Stimulated activated naive CD8-positive, alpha-beta T cell treated with anti-CD3 and anti-CD28 coated beads, Interleukin-15, Interleukin-2, amounts not matched to agents 100 ng/mL and 50 ng/mL, for 24 hours (primary cell): ENCODE data around the gene NDST4.

Experiments used
- H3K27ac Mint-ChIP-seq: one replicate; pipeline ENCODE4 v1.8.0; 2021; ENCODE audit warnings: mild to moderate bottlenecking, mixed read lengths
- H3K27me3 Mint-ChIP-seq: one replicate; pipeline ENCODE4 v1.8.0; 2021; ENCODE audit warnings: mixed read lengths
- H3K36me3 Mint-ChIP-seq: one replicate; pipeline ENCODE4 v1.8.0; 2021; ENCODE audit warnings: low read depth, mixed read lengths
- H3K4me1 Mint-ChIP-seq: one replicate; pipeline ENCODE4 v1.8.0; 2021; ENCODE audit warnings: low read depth, mixed read lengths
- H3K4me3 Mint-ChIP-seq: one replicate; pipeline ENCODE4 v1.8.0; 2021; ENCODE audit warnings: mild to moderate bottlenecking, mixed read lengths
- H3K9me3 Mint-ChIP-seq: one replicate; pipeline ENCODE4 v1.8.0; 2021; ENCODE audit warnings: mixed read lengths

The NDST4 gene

DNA sequence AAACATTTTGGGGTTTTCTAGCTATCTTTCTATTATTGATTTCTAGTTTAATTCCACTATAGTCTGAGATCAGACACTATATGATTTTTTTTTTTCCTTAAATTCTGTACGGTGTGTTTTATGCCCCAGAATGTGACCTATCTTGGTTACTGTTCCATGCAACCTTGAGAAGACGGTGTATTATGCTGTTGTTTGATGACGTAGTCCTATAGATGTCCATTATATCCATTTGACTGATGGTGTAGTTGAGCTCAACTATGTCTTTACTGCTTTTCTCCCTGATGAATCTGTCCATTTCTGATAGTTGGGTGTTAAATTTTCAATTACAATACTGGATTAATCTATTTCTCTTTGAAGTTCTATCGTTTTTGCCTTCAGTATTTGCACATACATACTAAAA lies 212.5 kb downstream of the NDST4 start:
- Mint-ChIP-seq H3K4me3 (no peak overlapping the region), H3K36me3 (no peaks in the 10 kb centered on the region), H3K27me3 (no peaks in the 10 kb centered on the region), H3K27ac (no peak overlapping the region), H3K4me1 (no peaks in the 10 kb centered on the region), H3K9me3 (no peaks in the 10 kb centered on the region)

DNA sequence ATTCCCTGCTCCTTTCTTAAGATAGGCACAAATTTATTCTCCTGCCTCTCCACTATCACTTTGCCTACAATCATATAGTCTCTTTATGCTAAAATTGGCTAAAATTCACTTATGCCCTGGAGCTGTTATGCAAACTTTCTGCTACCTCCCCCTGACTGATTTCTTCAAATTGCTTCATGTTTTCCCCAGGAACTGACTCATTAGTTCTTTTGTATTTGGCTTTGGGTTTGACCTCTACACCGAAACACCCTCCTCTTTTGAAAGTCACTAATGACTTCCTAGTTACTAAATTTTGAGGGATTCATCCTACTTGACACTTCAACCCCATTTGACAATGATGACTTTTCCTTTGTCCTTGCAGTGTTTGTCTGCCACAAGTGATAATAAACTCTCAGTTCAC lies 222.6 kb downstream of the NDST4 start:
- Mint-ChIP-seq H3K4me3 (no peak overlapping the region), H3K27ac (no peak overlapping the region)

DNA sequence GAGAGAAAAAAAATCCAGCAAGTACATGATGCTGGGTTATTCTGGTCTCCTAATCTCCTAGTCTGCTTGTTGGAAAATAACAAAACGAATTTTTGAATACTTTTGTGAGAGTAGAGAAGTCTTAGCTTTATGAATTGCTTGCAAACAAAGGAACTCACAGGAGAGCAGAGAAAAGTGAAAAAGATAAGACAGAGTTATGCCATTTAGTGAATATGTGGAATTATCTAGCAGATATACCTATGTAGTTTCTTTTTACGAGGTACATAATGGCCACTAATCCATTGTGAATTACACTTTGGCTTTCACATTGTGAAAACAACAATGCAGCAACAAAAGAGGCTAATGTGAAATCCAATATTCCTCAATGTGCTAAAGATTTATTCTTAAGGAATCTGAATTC lies 226.7 kb downstream of the NDST4 start:
- Mint-ChIP-seq H3K36me3 (no peaks in the 10 kb centered on the region), H3K4me3 (no peak overlapping the region), H3K27ac (no peak overlapping the region), H3K9me3 (no peaks in the 10 kb centered on the region), H3K27me3 (no peaks in the 10 kb centered on the region), H3K4me1 (no peaks in the 10 kb centered on the region)

More for the DNA sequence above, 222.6 kb downstream of the NDST4 start:
- H3K9me3 Mint-ChIP-seq: no peaks in the 10 kb centered on the region
- no peaks in the 10 kb centered on the region for H3K36me3 Mint-ChIP-seq
- no peaks in the 10 kb centered on the region for H3K4me1 Mint-ChIP-seq
- no peaks in the 10 kb centered on the region for H3K27me3 Mint-ChIP-seq

DNA sequence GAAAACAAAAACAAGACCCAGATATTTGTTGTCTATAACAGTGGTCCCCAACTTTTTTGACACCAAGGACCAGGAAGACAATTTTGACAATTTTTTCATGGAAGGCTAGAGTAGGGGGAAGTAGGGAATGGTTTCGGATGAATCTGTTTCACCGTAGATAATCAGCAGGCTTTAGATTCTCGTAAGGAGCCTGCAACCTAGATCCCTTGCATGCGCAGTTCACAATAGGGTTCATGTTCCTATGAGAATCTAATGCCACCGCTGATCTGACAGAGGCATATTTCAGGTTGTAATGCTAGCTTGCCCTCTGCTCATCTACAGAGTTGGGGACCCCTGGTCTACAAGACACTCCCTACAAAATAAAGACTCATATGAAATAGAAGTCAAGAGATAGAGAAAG lies 229.8 kb downstream of the NDST4 start:
- Mint-ChIP-seq H3K36me3 (no peaks in the 10 kb centered on the region), H3K27me3 (no peaks in the 10 kb centered on the region), H3K4me1 (no peaks in the 10 kb centered on the region), H3K9me3 (no peaks in the 10 kb centered on the region), H3K27ac (no peak overlapping the region), H3K4me3 (no peak overlapping the region)

DNA sequence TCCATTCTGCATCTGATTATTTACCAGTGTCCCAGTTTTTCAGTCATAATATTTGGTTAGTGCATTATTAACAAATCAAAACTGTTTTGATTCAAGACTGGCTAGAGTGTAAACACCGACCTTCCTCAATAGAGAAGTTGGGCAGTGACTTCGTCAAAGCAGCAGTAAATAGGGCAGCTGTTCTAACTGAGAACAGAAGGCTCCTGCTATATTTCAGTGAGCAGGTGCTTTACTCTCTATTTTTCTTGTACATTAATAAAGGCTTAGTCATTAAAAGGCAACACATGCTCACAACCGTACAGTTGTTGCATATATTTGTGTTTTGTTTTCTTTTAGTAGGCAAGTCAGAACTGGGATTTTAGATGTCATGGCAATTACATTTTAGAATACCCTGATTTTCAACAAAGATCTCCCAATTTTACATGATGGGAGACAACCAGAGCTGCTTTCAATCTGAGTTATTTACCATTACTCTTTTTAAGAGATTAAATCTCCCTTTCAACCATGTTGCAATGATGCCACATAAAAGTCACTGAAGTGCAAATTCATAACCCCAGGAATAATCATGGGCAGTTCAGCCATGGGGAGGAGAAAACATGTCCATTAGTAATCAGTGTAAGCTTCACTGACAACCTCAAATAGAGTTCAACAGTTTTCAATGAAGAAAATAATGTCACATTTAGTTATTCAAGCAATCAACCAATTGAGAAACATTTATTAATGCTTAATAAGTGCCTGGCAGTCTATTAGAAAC lies 233.3 kb downstream of the NDST4 start:
- no peaks in the 10 kb centered on the region for H3K27me3 Mint-ChIP-seq
- no peak overlapping the region for H3K27ac Mint-ChIP-seq
- H3K4me1 Mint-ChIP-seq: no peaks in the 10 kb centered on the region
- no peaks in the 10 kb centered on the region for H3K9me3 Mint-ChIP-seq
- no peaks in the 10 kb centered on the region for H3K36me3 Mint-ChIP-seq
- no peak overlapping the region for H3K4me3 Mint-ChIP-seq

DNA sequence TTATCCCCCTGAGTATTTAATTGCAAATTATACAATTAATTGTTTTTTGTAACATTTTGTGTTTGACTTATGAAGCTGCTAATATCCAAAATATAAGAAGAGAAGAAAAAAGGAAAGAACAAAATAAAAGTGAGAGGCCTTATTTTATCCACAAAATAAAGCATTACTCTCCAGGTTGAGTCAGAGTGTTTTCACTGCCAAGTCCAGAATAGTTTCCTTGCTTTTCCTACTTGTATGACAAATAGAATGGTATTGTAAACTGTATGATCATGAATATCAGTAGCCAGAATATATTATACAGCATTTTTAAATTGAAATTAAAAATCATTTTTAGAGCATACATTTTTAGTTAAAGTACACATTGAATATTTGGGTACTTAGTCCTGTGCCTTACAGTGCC lies 237.8 kb downstream of the NDST4 start:
- H3K9me3 Mint-ChIP-seq: no peaks in the 10 kb centered on the region
- H3K27me3 Mint-ChIP-seq: no peaks in the 10 kb centered on the region
- no peaks in the 10 kb centered on the region for H3K36me3 Mint-ChIP-seq
- H3K4me3 Mint-ChIP-seq: no peak overlapping the region
- H3K4me1 Mint-ChIP-seq: no peaks in the 10 kb centered on the region
- H3K27ac Mint-ChIP-seq: no peak overlapping the region

DNA sequence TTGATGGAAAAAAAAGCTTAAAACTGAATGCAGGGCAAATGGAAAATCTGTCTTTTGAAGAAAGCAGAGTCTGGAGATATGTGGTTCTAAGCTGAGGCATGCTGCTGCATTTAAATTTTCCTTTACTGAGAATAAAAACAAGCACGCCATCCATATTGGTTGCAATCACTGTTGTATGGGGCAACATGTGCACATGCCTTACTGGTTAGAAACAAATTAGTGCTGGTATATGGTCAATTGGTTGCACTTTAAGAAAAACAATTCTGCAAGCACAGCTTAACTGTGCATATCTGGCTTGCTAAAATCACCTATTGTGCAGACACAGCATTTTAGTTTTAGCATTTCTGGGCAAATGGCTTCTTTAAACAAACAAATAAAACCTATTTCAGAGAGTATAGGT lies 239.1 kb downstream of the NDST4 start:
- no peak overlapping the region for H3K27ac Mint-ChIP-seq
- H3K4me3 Mint-ChIP-seq: no peak overlapping the region
- no peaks in the 10 kb centered on the region for H3K9me3 Mint-ChIP-seq
- H3K4me1 Mint-ChIP-seq: no peaks in the 10 kb centered on the region
- no peaks in the 10 kb centered on the region for H3K36me3 Mint-ChIP-seq
- H3K27me3 Mint-ChIP-seq: no peaks in the 10 kb centered on the region

DNA sequence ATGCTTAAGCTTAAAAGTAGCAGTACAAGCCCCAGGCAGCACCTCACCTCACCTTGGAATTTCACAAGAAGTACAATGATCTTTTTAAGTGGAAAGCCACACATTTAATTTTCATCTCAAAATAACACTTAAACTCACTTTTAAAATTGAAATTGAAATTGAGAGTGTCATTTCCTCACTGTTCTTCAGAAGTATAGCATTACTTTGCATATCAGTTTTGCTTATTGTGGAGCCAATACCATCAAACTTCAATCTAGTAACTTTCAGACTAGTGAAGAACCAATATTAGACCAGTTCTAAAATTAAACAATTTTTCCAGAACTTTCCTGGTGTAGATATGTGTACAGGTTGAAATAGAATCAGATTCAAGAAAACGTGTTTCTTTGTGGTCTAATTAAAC lies 242.4 kb downstream of the NDST4 start:
- H3K4me3 Mint-ChIP-seq: no peak overlapping the region
- no peaks in the 10 kb centered on the region for H3K36me3 Mint-ChIP-seq
- H3K9me3 Mint-ChIP-seq: no peaks in the 10 kb centered on the region
- H3K27me3 Mint-ChIP-seq: no peaks in the 10 kb centered on the region
- no peak overlapping the region for H3K27ac Mint-ChIP-seq
- no peaks in the 10 kb centered on the region for H3K4me1 Mint-ChIP-seq

DNA sequence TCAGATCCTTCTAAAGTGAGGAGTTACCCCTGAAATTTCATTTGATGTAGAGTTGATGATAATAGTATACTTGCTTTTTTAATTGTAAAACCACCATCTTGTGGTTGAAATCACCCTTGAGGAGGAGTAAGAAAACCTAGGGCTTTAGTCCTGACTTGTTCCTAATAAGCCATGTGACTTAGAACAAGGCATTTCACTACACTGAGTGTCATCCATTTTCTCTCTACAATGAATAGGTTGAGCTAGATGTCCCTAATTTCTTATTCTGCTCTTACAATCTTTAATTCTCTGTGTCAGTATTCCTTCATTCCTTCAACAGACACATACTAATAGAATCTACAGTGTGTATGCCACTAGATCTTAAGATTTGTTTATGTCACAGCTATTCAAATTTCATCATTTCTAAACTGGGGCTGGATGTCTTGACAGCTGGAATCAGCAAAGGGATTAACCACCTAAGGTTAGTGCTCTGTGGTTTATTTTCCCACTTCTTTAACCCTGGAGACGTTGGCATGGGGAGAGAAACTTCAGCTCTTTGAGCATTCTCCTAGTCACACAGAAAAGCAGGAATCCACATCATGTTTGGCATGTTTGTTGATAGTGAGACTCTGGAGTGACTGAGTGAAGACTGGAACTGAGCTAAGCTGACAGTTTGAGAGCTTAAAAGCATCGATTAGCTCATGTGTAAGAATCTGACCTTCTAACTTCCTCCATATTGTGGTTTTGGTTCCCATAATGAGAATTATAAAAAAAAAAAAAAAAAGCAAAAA lies 246.3 kb downstream of the NDST4 start:
- H3K36me3 Mint-ChIP-seq: no peaks in the 10 kb centered on the region
- H3K4me3 Mint-ChIP-seq: no peak overlapping the region
- no peak overlapping the region for H3K27ac Mint-ChIP-seq
- no peaks in the 10 kb centered on the region for H3K4me1 Mint-ChIP-seq
- H3K9me3 Mint-ChIP-seq: no peaks in the 10 kb centered on the region
- no peaks in the 10 kb centered on the region for H3K27me3 Mint-ChIP-seq

DNA sequence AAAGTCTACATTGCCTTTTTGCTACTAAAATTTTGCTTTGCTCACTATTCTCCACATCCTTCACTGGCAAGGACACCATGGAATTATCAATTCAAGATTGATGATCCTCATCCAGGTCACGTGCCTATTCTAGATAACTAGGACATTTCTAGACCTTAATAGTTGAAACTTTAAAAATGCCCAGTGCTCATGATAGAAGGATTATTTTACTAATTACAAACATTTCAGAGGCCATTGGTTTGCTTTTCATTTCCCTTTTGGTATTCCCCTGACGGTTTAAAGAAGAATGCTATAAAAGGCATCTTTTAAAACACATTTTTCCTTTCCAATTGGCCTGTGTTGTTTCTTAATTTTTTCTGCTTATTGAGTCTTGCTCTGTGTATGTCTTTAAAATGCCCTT lies 249.4 kb downstream of the NDST4 start:
- no peaks in the 10 kb centered on the region for H3K36me3 Mint-ChIP-seq
- no peaks in the 10 kb centered on the region for H3K27me3 Mint-ChIP-seq

DNA sequence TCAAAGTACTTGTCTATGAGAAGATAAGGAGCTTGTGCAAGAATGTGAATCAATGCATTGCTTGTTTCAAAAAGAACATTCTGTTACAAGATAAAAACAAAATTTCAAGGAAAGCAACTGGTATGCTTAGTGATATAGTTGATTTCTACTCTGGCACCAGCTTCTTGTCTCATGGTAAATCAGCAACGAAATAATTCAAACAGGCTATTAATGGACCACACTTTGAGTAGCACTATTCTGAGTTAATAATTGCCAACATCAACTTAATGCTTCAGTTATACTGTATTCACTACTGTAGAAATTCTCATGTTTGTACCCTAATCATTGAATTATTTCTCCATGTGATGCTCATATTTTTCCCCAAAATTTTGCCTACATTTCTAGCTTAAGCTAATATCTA lies 252.6 kb downstream of the NDST4 start:
- no peaks in the 10 kb centered on the region for H3K36me3 Mint-ChIP-seq
- H3K9me3 Mint-ChIP-seq: no peaks in the 10 kb centered on the region
- no peaks in the 10 kb centered on the region for H3K4me1 Mint-ChIP-seq
- H3K27ac Mint-ChIP-seq: no peak overlapping the region
- no peak overlapping the region for H3K4me3 Mint-ChIP-seq
- no peaks in the 10 kb centered on the region for H3K27me3 Mint-ChIP-seq

More for the DNA sequence above, 249.4 kb downstream of the NDST4 start:
- H3K4me3 Mint-ChIP-seq: no peak overlapping the region
- no peaks in the 10 kb centered on the region for H3K4me1 Mint-ChIP-seq
- H3K9me3 Mint-ChIP-seq: no peaks in the 10 kb centered on the region
- no peak overlapping the region for H3K27ac Mint-ChIP-seq

DNA sequence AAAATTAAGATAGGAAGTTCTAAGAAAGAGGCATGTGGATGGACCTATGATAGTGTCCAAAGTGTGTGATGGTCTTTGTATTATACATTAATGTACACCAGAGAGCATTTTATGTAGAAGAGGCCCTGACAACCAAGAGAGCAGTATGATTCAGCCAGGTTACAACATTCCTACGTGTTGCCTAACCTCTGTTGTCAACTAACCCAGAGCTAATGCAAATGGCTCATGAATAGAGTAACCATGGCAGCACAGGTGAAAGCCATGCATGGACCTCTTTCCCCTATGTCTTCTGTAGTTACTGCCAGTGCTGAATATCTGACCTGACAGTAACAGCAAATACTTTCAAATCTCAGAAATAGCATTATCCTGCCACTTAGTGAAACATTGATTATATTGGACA lies 255.6 kb downstream of the NDST4 start:
- no peaks in the 10 kb centered on the region for H3K27me3 Mint-ChIP-seq
- no peaks in the 10 kb centered on the region for H3K9me3 Mint-ChIP-seq
- H3K4me3 Mint-ChIP-seq: no peak overlapping the region
- no peak overlapping the region for H3K27ac Mint-ChIP-seq
- no peaks in the 10 kb centered on the region for H3K36me3 Mint-ChIP-seq
- H3K4me1 Mint-ChIP-seq: no peaks in the 10 kb centered on the region

DNA sequence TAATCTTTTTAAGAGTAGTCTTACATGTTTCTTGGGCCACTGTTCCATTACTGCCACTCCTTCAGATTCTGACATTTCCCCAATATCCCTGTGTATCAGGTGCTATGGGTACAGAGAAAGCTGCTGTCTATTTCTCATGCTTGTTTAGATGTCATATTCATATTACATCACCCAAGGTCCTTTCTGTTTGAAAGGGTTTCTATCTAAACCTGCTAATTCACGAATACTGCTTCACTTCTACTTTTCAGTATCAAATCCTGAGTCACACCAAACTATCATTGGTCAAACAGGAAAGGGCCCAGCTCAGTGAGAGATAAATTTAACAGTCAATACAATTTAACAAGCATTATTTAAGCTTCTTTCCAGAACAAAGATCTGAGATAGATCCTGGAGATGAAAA lies 273.4 kb downstream of the NDST4 start:
- Mint-ChIP-seq H3K27me3 (no peaks in the 10 kb centered on the region), H3K4me3 (no peak overlapping the region), H3K36me3 (no peaks in the 10 kb centered on the region), H3K27ac (no peak overlapping the region), H3K4me1 (no peaks in the 10 kb centered on the region), H3K9me3 (no peaks in the 10 kb centered on the region)

DNA sequence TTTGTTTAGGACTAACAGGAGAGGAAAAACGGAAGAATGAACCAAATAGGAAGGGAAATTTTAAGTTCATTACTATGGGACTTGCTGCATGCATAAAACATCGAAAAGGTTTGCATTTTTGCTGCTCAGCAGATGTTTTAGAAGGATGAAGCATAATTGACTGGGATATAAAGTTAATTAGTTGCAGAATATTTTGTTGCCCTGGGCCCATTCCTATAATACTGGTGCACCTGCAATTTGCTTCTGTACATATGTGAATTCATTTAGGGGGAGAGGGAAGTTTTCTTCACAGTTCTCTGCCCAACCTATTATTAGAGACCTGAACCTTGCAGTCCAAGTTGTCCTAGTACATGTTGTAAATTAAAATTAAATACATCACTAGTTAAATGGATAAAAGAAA lies 282.8 kb downstream of the NDST4 start:
- Mint-ChIP-seq H3K36me3 (no peaks in the 10 kb centered on the region), H3K9me3 (no peaks in the 10 kb centered on the region), H3K27ac (no peak overlapping the region), H3K4me3 (no peak overlapping the region), H3K27me3 (peaks cover 3% of the 10 kb centered on the region), H3K4me1 (no peaks in the 10 kb centered on the region)

DNA sequence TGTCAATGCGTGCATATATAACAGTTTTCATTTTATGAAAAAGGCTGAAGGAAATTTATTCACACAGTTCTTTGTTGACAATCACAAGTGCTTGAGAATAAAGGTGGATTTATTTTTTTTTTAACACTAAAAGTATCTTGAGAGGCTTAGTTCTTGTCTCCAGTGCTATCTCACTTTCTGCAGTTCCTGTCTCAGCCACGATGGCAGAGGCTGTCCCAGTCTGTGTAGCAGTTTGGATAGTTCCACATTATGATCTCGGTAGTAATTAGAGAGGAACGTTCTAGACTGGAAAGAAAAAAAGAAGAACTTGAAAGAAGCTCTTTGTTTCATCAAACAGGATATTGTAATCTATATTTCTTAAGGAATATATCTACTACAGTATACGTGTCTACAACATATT lies 285.8 kb downstream of the NDST4 start:
- Mint-ChIP-seq H3K9me3 (no peaks in the 10 kb centered on the region), H3K36me3 (no peaks in the 10 kb centered on the region), H3K4me1 (no peaks in the 10 kb centered on the region), H3K27me3 (peaks cover 3% of the 10 kb centered on the region), H3K27ac (no peak overlapping the region), H3K4me3 (no peak overlapping the region)

DNA sequence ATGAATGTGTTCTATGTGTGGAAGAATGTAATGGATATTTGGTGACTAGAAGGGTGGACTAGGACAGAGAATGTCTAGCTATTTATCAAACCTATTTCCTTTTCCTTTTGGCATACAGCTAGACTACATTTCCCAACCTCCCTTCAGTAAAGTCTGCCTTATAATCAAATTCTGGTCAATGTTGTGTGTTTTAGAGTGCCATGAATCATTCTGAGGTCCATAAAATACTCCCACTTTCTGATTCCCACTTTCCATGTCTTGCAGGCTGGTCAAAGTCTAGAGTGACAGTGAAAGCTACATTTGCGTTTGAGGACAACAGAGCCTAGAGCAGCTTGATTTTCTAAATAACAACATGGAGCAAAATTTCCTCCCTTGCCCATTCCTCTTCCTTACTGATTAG lies 297.7 kb downstream of the NDST4 start:
- Mint-ChIP-seq H3K4me3 (no peak overlapping the region), H3K9me3 (no peaks in the 10 kb centered on the region), H3K27me3 (peaks cover 4% of the 10 kb centered on the region)

More for the DNA sequence above, 297.7 kb downstream of the NDST4 start:
- no peaks in the 10 kb centered on the region for H3K36me3 Mint-ChIP-seq
- H3K27ac Mint-ChIP-seq: no peak overlapping the region
- H3K4me1 Mint-ChIP-seq: no peaks in the 10 kb centered on the region
